ENCODE data around the gene COPG2. TPM values are rescaled to one million over a fixed set of nuclear protein-coding genes. Genes with fewer than 3 reads are reported as not detected.
A peak's percentile ranks its signal among the peaks of the same experiment; 100 is the strongest.
"Not testable (repeated sequence)": the region's sequence is repeated elsewhere in the genome, so short reads cannot be mapped to it uniquely, and the experiment has no call there.

Gene COPG2
- total RNA-seq, 1 experiment from 2014 or later, result 13.9 TPM

DNA sequence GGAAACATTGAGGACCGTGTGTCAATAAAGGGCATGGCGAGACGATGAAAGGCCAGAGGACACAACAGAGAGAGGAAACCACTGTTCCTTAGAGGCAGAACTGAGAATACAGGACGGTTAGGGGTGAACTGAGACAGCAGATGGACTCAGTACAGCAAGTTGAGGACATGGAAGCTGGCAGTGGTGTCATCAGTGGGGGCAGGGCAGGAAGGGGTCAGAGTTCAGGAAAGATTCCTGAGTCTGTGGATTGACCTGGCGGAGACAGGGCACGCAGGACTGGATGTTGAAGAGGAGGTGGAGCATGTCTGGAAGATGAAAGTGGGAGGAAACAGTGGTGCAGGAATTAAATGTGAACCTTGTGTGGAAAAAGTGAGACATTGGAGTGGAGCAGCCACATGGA, 130.7 kb downstream of the COPG2 start:
- CTCF ChIA-PET; H3K9me3 ChIP-seq; H3K4me3 Mint-ChIP-seq (ENCODE audit: unreplicated experiment); H3K27ac Mint-ChIP-seq (ENCODE audit: unreplicated experiment); H3K36me3 Mint-ChIP-seq (ENCODE audit: insufficient read depth, unreplicated experiment); H3K4me1 Mint-ChIP-seq (ENCODE audit: low read depth, unreplicated experiment); H3K4me1 ChIP-seq; POLR2A ChIA-PET; H3K36me3 ChIP-seq (ENCODE audit: control insufficient read depth, insufficient read depth, low read length); BruUV-seq (replicated peaks); H3K27me3 ChIP-seq (replicated peaks; ENCODE audit: control insufficient read depth, insufficient read depth, low read length); DNase-seq; intact Hi-C loops (cut with micrococcal nuclease; ENCODE audit: unreplicated experiment); H3K4me3 ChIP-seq (ENCODE audit: low read depth, low read length); H3K9me3 Mint-ChIP-seq (ENCODE audit: unreplicated experiment); H3K27me3 Mint-ChIP-seq (ENCODE audit: insufficient read depth, unreplicated experiment): not testable (repeated sequence)

DNA sequence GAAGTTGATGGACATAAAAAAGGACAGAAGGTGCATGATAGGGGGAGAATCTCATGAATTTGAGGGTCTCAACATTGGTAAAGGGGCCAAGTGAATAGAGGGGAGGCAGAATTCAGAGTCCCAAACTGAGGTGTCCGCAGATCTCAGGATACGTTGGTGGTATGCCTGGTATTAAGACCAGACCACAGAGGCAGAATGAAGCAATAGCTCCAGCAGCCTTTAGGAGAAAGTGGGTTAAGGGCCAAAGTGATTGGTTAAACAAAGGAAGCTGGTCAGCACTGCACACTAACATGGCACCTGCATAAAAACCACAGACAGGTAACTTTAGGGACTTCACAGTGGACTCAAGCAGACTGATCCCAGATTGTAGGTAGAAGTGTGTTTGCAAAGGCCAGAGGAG, 139.1 kb downstream of the COPG2 start:
- CTCF ChIA-PET, result no interaction called here
- Histone ChIP-seq H3K9me3 (no peaks in the 10 kb centered on the region), H3K4me3 (ENCODE audit: low read depth, low read length) (no peak overlapping the region), H3K27me3 (replicated peaks; ENCODE audit: control insufficient read depth, insufficient read depth, low read length) (no peaks in the 10 kb centered on the region), H3K4me1 (no peaks in the 10 kb centered on the region), H3K36me3 (ENCODE audit: control insufficient read depth, insufficient read depth, low read length) (no peaks in the 10 kb centered on the region; the same call in 1 of the 2 replicates)
- intact Hi-C loops (cut with micrococcal nuclease; ENCODE audit: unreplicated experiment), result no loop called here
- no peaks in the 10 kb centered on the region for H3K9me3 Mint-ChIP-seq (ENCODE audit: unreplicated experiment)
- H3K27ac Mint-ChIP-seq (ENCODE audit: unreplicated experiment), result peak overlapping the region; percentile 7
- no peaks in the 10 kb centered on the region for H3K27me3 Mint-ChIP-seq (ENCODE audit: insufficient read depth, unreplicated experiment)
- POLR2A ChIA-PET, result no interaction called here
- BruUV-seq (replicated peaks), result no TSS peak
- peaks cover 6% of the 10 kb centered on the region for H3K36me3 Mint-ChIP-seq (ENCODE audit: insufficient read depth, unreplicated experiment)
- TF ChIP-seq CTCF (IDR thresholded peaks at IDR 0.05; ENCODE audit: insufficient read depth in 1 of 2, low read depth in 1 of 2, low read length in 1 of 2, severe bottlenecking in 1 of 2, unreplicated experiment in 1 of 2), result no peak
- H3K4me3 Mint-ChIP-seq (ENCODE audit: unreplicated experiment), result no peak overlapping the region
- no peak for DNase-seq
- H3K4me1 Mint-ChIP-seq (ENCODE audit: low read depth, unreplicated experiment), result no peaks in the 10 kb centered on the region

- H3K36me3 Mint-ChIP-seq (ENCODE audit: insufficient read depth, unreplicated experiment); H3K4me3 ChIP-seq (ENCODE audit: low read depth, low read length); H3K4me1 Mint-ChIP-seq (ENCODE audit: low read depth, unreplicated experiment); H3K27me3 ChIP-seq (replicated peaks; ENCODE audit: control insufficient read depth, insufficient read depth, low read length); H3K27ac Mint-ChIP-seq (ENCODE audit: unreplicated experiment); POLR2A ChIA-PET; DNase-seq; H3K36me3 ChIP-seq (ENCODE audit: control insufficient read depth, insufficient read depth, low read length); H3K9me3 ChIP-seq; H3K27me3 Mint-ChIP-seq (ENCODE audit: insufficient read depth, unreplicated experiment); H3K9me3 Mint-ChIP-seq (ENCODE audit: unreplicated experiment); H3K4me3 Mint-ChIP-seq (ENCODE audit: unreplicated experiment); H3K4me1 ChIP-seq; BruUV-seq (replicated peaks); intact Hi-C loops (cut with micrococcal nuclease; ENCODE audit: unreplicated experiment); CTCF ChIA-PET: not testable (repeated sequence)
These were observed 140.7 kb downstream of the COPG2 start for GRCh38 chr7:130527752-130528355.

DNA sequence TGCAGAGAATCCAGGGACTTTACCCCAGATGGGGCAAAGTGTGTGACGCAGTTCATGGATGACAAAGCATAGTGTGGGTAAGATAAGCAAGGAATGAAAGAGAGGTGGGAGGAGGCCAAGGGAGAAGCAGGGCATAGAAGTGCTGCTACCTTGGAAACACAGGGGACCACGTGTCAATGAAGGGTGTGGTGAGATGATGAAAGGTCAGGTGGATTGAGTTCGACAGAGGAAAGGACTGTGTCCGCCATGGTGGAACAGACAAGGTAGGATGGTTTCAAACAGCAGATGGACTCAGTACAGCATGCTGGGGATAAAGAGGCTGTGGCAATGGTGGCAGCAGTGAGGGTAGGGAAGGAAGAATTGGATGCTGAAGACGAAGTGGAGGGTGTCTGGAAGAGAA, 143.9 kb downstream of the COPG2 start:
- BruUV-seq (replicated peaks), result no TSS peak
- H3K27me3 Mint-ChIP-seq (ENCODE audit: insufficient read depth, unreplicated experiment), result no peaks in the 10 kb centered on the region
- no peak overlapping the region for H3K4me3 Mint-ChIP-seq (ENCODE audit: unreplicated experiment)

GRCh38 chr7:130523519-130524125, 144.9 kb downstream of the COPG2 start:
- H3K27ac Mint-ChIP-seq (ENCODE audit: unreplicated experiment); intact Hi-C loops (cut with micrococcal nuclease; ENCODE audit: unreplicated experiment): not testable (repeated sequence)

More for the DNA sequence above, 143.9 kb downstream of the COPG2 start:
- no peaks in the 10 kb centered on the region for H3K4me1 ChIP-seq
- intact Hi-C loops (cut with micrococcal nuclease; ENCODE audit: unreplicated experiment), result no loop called here
- no peak for TF ChIP-seq CTCF (IDR thresholded peaks at IDR 0.05; ENCODE audit: insufficient read depth in 1 of 2, low read depth in 1 of 2, low read length in 1 of 2, severe bottlenecking in 1 of 2, unreplicated experiment in 1 of 2)
- H3K36me3 Mint-ChIP-seq (ENCODE audit: insufficient read depth, unreplicated experiment), result peaks cover 6% of the 10 kb centered on the region
- no peaks in the 10 kb centered on the region for H3K9me3 Mint-ChIP-seq (ENCODE audit: unreplicated experiment)
- ChIA-PET POLR2A (no interaction called here), CTCF (no interaction called here)
- H3K4me3 ChIP-seq (ENCODE audit: low read depth, low read length), result no peak overlapping the region
- no peaks in the 10 kb centered on the region for H3K9me3 ChIP-seq
- no peak for DNase-seq
- H3K36me3 ChIP-seq (ENCODE audit: control insufficient read depth, insufficient read depth, low read length), result no peaks in the 10 kb centered on the region; the same call in 1 of the 2 replicates
- no peak overlapping the region for H3K27ac Mint-ChIP-seq (ENCODE audit: unreplicated experiment)
- H3K27me3 ChIP-seq (replicated peaks; ENCODE audit: control insufficient read depth, insufficient read depth, low read length), result no peaks in the 10 kb centered on the region
- H3K4me1 Mint-ChIP-seq (ENCODE audit: low read depth, unreplicated experiment), result no peaks in the 10 kb centered on the region

More at GRCh38 chr7:130523519-130524125, 144.9 kb downstream of the COPG2 start:
- H3K9me3 Mint-ChIP-seq (ENCODE audit: unreplicated experiment); CTCF ChIA-PET; H3K36me3 Mint-ChIP-seq (ENCODE audit: insufficient read depth, unreplicated experiment); H3K4me1 ChIP-seq; BruUV-seq (replicated peaks); DNase-seq; H3K4me3 ChIP-seq (ENCODE audit: low read depth, low read length); H3K27me3 Mint-ChIP-seq (ENCODE audit: insufficient read depth, unreplicated experiment); H3K27me3 ChIP-seq (replicated peaks; ENCODE audit: control insufficient read depth, insufficient read depth, low read length); H3K4me3 Mint-ChIP-seq (ENCODE audit: unreplicated experiment); H3K4me1 Mint-ChIP-seq (ENCODE audit: low read depth, unreplicated experiment); H3K36me3 ChIP-seq (ENCODE audit: control insufficient read depth, insufficient read depth, low read length); H3K9me3 ChIP-seq; POLR2A ChIA-PET: not testable (repeated sequence)

All from Caco-2 (cell line).